ENCODE data around the gene NENF. TPM values are rescaled to one million over a fixed set of nuclear protein-coding genes. Genes with fewer than 3 reads are reported as not detected.

Gene NENF
- polyA plus RNA-seq, 1 donor from 2014 or later = 7.9 TPM

- H3K9me3 ChIP-seq (ENCODE audit: low read length) = no peaks in the 10 kb centered on the region
- H2AFZ ChIP-seq (ENCODE audit: low read depth, low read length) = no peak overlapping the region
- no peaks in the 10 kb centered on the region for H3K79me2 ChIP-seq (replicated peaks; ENCODE audit: insufficient read depth, low read length)
- H3F3A ChIP-seq (ENCODE audit: insufficient read depth, low read length, poor library complexity, severe bottlenecking) = no peaks in the 10 kb centered on the region
- H3K27me3 ChIP-seq (ENCODE audit: insufficient read depth, low read depth, low read length) = no peaks in the 10 kb centered on the region
- no peak for TF ChIP-seq EP300 (conservative IDR thresholded peaks at IDR 0.05; ENCODE audit: poor library complexity, severe bottlenecking)
- no peak for TF ChIP-seq RAD21 (conservative IDR thresholded peaks at IDR 0.05)
- no peak for TF ChIP-seq TAF1 (IDR thresholded peaks at IDR 0.05; ENCODE audit: low read depth)
- TF ChIP-seq EZH2 (IDR thresholded peaks at IDR 0.05; ENCODE audit: borderline replicate concordance, insufficient read depth, low read length, poor library complexity, severe bottlenecking) = no peak
- H3K27ac ChIP-seq (ENCODE audit: low read length) = no peak overlapping the region
- H3K9ac ChIP-seq (ENCODE audit: low read length) = no peak overlapping the region
- no peaks in the 10 kb centered on the region for H3K36me3 ChIP-seq (ENCODE audit: insufficient read depth, low read length)
- H3K4me3 ChIP-seq (ENCODE audit: low read length) = no peak overlapping the region
- no peaks in the 10 kb centered on the region for H3K9me2 ChIP-seq (ENCODE audit: insufficient read depth, low read length)
- no peak overlapping the region for H3K4me2 ChIP-seq (ENCODE audit: low read length)
- no peaks in the 10 kb centered on the region for H4K20me1 ChIP-seq (ENCODE audit: insufficient read depth)
These were observed 20.3 kb upstream of the NENF start for GRCh38 chr1:212412374-212412773.

- Histone ChIP-seq H3K9ac (ENCODE audit: low read length) (peak overlapping the region; percentile 55), H3K27ac (ENCODE audit: low read length) (no peak overlapping the region)
These were observed 18.8 kb upstream of the NENF start for GRCh38 chr1:212413902-212414327.

More at GRCh38 chr1:212413902-212414327, 18.8 kb upstream of the NENF start:
- Histone ChIP-seq H3K79me2 (replicated peaks; ENCODE audit: insufficient read depth, low read length) (no peaks in the 10 kb centered on the region), H3K4me2 (ENCODE audit: low read length) (peak overlapping the region; percentile 48), H4K20me1 (ENCODE audit: insufficient read depth) (no peaks in the 10 kb centered on the region), H3K9me2 (ENCODE audit: insufficient read depth, low read length) (no peaks in the 10 kb centered on the region), H3F3A (ENCODE audit: insufficient read depth, low read length, poor library complexity, severe bottlenecking) (no peaks in the 10 kb centered on the region), H3K4me3 (ENCODE audit: low read length) (peak overlapping the region; percentile 74), H3K9me3 (ENCODE audit: low read length) (no peaks in the 10 kb centered on the region), H3K27me3 (ENCODE audit: insufficient read depth, low read depth, low read length) (no peaks in the 10 kb centered on the region), H3K36me3 (ENCODE audit: insufficient read depth, low read length) (no peaks in the 10 kb centered on the region), H2AFZ (ENCODE audit: low read depth, low read length) (peak overlapping the region; percentile 84)
- TF ChIP-seq MXI1 (conservative IDR thresholded peaks at IDR 0.05; ENCODE audit: poor library complexity, severe bottlenecking) (no peak), RAD21 (conservative IDR thresholded peaks at IDR 0.05) (no peak), TAF1 (IDR thresholded peaks at IDR 0.05; ENCODE audit: low read depth) (no peak), EZH2 (IDR thresholded peaks at IDR 0.05; ENCODE audit: borderline replicate concordance, insufficient read depth, low read length, poor library complexity, severe bottlenecking) (no peak), CTCF (IDR thresholded peaks at IDR 0.05; ENCODE audit: poor library complexity, severe bottlenecking) (no peak), SMC3 (conservative IDR thresholded peaks at IDR 0.05; ENCODE audit: poor library complexity) (no peak), POLR2AphosphoS5 (IDR thresholded peaks at IDR 0.05) (no peak), EP300 (conservative IDR thresholded peaks at IDR 0.05; ENCODE audit: poor library complexity, severe bottlenecking) (no peak)
- TF ChIP-seq, protein P1, sequence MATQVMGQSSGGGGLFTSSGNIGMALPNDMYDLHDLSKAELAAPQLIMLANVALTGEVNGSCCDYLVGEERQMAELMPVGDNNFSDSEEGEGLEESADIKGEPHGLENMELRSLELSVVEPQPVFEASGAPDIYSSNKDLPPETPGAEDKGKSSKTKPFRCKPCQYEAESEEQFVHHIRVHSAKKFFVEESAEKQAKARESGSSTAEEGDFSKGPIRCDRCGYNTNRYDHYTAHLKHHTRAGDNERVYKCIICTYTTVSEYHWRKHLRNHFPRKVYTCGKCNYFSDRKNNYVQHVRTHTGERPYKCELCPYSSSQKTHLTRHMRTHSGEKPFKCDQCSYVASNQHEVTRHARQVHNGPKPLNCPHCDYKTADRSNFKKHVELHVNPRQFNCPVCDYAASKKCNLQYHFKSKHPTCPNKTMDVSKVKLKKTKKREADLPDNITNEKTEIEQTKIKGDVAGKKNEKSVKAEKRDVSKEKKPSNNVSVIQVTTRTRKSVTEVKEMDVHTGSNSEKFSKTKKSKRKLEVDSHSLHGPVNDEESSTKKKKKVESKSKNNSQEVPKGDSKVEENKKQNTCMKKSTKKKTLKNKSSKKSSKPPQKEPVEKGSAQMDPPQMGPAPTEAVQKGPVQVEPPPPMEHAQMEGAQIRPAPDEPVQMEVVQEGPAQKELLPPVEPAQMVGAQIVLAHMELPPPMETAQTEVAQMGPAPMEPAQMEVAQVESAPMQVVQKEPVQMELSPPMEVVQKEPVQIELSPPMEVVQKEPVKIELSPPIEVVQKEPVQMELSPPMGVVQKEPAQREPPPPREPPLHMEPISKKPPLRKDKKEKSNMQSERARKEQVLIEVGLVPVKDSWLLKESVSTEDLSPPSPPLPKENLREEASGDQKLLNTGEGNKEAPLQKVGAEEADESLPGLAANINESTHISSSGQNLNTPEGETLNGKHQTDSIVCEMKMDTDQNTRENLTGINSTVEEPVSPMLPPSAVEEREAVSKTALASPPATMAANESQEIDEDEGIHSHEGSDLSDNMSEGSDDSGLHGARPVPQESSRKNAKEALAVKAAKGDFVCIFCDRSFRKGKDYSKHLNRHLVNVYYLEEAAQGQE (IDR thresholded peaks at IDR 0.05; ENCODE audit: borderline replicate concordance) = no peak

All from neural cell (in vitro differentiated cells).